SH-SY5Y (cell line): Measurements from ENCODE around the gene GPBAR1.

Source experiments
- GATA2 ChIP-seq: IDR thresholded peaks from 2 replicates; pipeline ENCODE4 v1.6.1; 2011; ENCODE audit warnings: mild to moderate bottlenecking, low read depth, low read length
- GATA3 ChIP-seq: IDR thresholded peaks from 2 replicates; pipeline ENCODE4 v1.6.1; 2011; ENCODE audit warnings: low read depth, mild to moderate bottlenecking, low read length, moderate library complexity

Gene GPBAR1

GRCh38 chr2:218260742-218261422, at the start of gene GPBAR1:
TSS of gene GPBAR1 (plus strand) at chr2:218261015. CDS start at chr2:218262725, 1,710 bp downstream.
- no peak for TF ChIP-seq GATA2
- TF ChIP-seq GATA3: no peak

DNA sequence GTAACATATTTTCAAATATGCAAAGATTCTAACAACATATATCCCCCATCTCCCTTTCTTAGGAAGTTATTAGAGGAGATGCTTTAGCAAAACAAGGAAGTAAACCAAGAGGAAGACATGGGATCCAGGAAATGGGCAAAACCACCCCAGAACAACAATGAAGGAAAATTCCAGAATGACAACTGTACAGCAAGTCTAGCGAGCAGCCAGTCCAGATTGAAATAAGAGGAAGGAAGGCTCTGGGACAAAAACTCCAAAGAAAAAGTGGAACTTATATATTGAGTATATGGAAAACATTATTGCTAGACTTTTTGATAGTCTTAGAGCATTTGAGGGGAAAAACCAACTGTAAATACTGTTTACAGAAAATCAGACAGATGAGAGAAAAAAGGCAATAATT, 46.7 kb upstream of the GPBAR1 start:
- no peak for TF ChIP-seq GATA3
- no peak for TF ChIP-seq GATA2

DNA sequence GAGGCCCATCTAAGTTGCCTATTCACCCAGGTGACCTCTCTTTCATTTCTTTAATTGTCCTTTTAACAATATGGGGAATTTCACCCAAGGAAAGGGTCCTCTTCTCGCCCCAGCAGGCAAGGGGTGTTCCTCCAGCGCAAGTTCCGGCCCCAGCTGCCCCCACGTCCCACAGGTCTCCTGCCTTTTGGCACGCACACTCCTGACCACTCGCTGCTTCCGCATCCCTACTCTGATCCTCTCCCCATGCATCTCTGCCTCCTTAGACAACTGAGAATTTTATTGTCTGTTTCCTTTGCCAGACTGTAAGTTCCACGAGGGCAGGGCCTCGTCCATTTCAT, 44.5 kb upstream of the GPBAR1 start:
- no peak for TF ChIP-seq GATA2
- TF ChIP-seq GATA3: no peak

DNA sequence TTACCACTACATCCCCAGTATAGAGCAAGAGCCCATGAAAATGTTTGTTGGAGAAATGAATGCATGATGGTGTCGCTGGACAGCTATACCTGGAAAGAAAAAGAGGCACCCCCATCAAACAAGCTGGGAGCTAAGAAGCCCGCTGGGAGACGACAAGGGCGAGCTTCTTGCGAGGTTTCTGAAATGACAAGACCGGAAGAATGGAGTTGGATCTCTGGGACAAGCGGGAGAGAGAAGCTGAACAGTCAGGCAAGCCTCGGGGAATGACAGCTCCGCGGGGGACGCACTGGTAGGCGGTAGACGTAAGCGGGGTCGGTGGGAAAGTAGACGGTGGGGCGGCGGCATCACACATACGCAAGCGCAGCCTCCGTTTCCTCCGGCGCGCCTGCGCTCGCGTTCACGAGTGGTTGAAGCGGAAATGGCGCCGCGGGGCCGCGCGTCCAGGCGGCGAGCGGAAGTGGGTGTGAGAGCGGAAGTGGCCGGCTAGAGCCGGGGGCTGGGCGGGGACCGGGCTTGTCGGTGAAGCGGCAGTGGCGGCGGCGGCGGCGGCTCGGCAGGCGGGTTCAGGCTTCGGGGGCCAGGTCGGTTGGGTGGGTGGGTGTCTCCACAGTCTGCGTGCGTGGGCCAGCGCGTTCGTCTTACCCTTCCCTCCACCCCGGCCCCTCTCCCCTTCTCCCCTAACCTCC, 44.0 kb upstream of the GPBAR1 start, which contains the start of gene ARPC2:
ARPC2 (plus strand) TSS at position 516 of the 686 bp plus-strand sequence. CDS start 282 bp downstream, outside the sequence.
- no peak for TF ChIP-seq GATA2
- TF ChIP-seq GATA3: no peak

- TF ChIP-seq GATA2 (no peak), GATA3 (no peak)
These were observed 43.2 kb upstream of the GPBAR1 start for GRCh38 chr2:218217360-218218267.

- TF ChIP-seq GATA3: no peak
- TF ChIP-seq GATA2: no peak
These were observed 42.3 kb upstream of the GPBAR1 start for GRCh38 chr2:218218268-218219185.

DNA sequence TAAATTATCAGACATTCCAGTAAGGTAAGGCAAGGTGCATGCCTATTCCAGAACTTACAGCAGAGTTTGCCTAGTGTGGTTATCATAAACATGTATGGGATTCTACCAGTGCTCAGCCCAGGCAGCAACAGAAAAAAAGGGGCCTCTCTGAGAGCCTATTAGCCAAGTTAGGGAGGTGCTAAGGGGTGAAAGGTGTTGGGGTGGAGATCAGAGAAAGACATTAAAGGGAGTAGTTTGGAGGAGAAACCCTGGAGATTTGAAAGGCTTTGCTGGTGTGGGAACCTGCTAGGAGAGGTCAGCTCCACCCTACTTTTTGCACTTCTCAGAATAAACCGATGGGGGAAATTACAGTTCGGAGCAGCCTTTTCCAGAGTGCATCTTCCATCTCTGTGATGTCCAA, 40.9 kb upstream of the GPBAR1 start:
- TF ChIP-seq GATA2 (no peak), GATA3 (no peak)

DNA sequence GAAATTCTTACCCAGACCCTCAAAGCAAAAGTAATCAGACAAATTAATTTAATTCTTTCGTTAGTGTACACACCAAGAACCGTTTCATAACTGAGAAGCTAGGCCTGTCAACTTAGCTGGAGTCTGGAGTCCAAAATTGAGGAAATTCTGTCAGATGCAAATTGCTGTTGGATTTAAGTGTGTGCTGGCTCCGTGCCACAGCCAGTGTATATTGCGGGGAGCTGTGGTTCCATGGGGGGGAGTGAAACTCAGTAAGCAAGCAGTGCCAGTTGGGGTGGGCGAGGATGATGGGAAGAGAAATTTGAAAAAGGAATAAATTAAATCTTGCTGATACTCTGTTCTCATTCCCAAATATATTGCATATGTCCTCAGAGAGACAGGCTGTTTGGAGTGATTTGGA, 39.8 kb upstream of the GPBAR1 start:
- TF ChIP-seq GATA2 (no peak), GATA3 (no peak)

DNA sequence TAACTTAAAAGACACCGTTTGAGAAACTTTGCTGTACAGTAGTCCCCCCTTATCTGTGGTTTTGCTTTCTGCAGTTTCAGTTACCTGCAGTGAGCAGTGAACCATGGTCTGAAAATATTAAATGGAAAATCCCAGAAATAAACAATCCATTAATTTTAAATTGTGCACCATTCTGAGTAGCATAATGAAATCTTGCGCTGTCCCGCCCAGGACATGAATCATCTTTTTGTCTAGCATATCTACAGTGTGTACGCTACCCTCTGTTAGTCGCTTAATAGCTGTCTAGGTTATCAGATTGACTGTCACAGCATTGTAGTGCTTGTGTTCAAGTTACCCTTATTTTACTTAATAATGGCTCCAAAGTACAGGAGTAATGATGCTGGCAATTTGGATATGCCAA, 37.8 kb upstream of the GPBAR1 start:
- no peak for TF ChIP-seq GATA2
- no peak for TF ChIP-seq GATA3

DNA sequence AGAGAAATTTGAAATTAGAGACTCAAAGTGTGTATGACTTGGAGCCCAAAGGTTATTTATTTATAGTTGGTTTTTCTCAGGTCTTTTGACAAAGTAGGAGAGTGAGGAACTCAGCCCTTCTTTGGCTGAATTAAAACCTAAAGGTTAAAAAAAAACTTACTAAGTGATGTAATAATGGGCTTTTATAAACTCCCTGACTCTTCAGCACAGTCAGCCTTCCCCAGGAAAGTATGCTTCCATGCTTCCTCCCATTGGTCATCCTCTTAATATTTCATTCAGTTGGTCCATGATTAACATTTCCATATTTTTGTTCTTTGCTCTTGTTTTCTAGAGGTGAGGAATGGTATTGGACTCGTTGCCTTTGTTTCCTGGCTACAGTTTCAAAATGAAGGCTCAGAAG, 36.6 kb upstream of the GPBAR1 start:
- TF ChIP-seq GATA3 (no peak), GATA2 (no peak)

DNA sequence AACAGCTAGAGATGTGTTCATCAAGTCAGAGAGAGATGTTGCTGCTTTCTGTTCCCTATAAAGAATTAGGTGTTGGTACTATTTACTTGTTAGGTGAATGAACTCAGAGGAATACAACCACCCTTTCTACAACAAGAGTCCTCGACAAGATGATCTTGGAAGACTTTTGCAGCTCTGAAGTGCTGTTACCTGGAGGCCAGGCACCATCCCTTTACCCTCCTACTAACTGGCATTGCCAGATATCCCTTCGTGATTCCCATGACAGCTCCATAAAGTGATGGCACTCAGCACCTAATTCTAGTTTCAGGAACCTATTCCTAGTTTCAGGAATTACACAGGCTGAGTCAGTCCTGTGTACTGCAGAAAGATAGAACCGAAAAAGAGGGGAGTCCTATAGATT, 33.9 kb upstream of the GPBAR1 start:
- TF ChIP-seq GATA2: no peak
- TF ChIP-seq GATA3: no peak

GRCh38 chr2:218228366-218229090, 32.3 kb upstream of the GPBAR1 start:
- TF ChIP-seq GATA2 (no peak), GATA3 (no peak)

GRCh38 chr2:218229239-218229638, 31.6 kb upstream of the GPBAR1 start:
- TF ChIP-seq GATA3 (no peak), GATA2 (no peak)

- TF ChIP-seq GATA3: no peak
- TF ChIP-seq GATA2: no peak
These were observed 31.0 kb upstream of the GPBAR1 start for GRCh38 chr2:218229851-218230250.
